NCI-H2227 (cell line): ENCODE data around the gene SNRPA1.
A peak's percentile ranks its signal among the peaks of the same experiment; 100 is the strongest.

ENCODE experiments used
- DNase-seq: peaks from one replicate; lab custom pipeline; 2025; ENCODE audit not compliant: unreplicated experiment; lab: John Stamatoyannopoulos, UW

The SNRPA1 gene

DNA sequence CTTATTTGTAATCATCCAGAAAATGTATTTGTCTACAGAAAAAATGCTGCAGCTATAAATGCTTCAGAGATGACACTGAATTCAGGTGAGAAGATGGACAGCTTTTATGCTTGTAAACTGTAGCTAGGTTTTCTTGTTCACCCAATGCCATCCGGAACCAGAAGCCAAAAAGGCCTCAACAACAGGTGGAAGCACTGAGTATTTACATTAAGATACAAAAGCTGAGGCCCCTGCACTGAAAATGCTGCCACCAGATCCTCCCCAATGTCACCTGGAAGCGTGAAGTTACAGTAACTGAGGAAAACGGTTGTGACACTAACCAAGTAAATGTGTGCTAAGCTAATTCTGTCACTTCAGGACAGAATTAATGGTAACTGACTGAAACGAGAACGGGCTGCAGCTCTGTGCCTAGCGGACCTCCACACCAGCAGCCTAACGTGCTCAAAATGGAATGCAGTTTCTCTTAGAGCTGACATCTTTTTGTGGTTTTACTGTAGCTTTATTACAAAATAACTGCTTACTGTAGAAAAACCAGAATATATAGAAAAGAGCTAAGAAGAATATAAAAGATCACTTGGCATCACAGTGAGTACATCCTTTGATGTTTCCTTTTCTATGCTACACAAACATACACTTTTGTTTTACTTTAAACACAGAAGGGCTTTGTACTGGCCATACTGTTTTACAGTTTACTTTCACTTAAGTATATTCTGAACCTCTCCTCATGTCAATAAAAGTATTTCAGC is 50.8 kb downstream of the SNRPA1 start:
- DNase-seq, result no peak

- no peak for DNase-seq
Observed at GRCh38 chr15:101243420-101243819, 51.6 kb downstream of the SNRPA1 start.

- DNase-seq, result no peak
Observed at GRCh38 chr15:101242999-101243336, 52.1 kb downstream of the SNRPA1 start.

GRCh38 chr15:101242160-101242998 is 52.7 kb downstream of the SNRPA1 start:
- DNase-seq, result no peak

- peak; percentile 34 for DNase-seq
Observed at GRCh38 chr15:101240358-101240757, 54.7 kb downstream of the SNRPA1 start.

DNA sequence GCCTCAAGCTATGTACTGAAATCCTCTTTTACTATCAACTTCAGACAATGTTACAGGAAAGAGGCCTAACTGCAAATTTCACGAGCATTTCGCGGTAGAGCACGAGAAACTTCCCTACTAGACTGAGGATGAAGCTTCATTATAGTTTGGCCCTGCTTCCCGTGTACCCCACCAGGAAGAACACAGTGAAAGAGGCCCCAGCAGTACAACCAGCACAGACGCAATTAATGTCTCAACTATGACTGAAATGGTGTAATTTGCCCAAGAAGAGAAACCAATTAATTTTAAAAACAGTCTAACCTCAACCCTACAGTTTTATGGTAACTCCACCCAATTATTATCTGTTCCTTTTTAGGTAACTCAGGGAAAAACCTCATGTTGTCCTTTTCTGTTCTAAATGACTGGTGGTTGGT is 55.3 kb downstream of the SNRPA1 start:
- DNase-seq, result peak; percentile 51

DNA sequence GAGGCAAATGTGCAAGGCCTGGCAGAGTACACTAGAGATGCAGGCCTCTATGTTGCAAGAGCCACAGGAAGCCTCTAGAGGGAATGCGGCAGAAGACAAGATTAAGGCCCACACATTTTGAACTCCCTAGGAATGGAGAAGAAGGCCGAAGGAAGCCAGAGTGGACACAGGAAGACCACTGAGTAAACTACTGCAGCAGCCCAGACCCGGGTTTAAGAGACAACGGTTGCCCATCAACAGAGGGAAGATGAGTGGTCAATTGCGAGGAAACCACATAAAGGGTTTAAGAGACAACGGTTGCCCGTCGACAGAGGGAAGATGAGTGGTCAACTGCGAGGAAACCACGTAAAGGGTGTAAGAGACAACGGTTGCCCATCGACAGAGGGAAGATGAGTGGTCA is 57.8 kb downstream of the SNRPA1 start:
- no peak for DNase-seq

DNA sequence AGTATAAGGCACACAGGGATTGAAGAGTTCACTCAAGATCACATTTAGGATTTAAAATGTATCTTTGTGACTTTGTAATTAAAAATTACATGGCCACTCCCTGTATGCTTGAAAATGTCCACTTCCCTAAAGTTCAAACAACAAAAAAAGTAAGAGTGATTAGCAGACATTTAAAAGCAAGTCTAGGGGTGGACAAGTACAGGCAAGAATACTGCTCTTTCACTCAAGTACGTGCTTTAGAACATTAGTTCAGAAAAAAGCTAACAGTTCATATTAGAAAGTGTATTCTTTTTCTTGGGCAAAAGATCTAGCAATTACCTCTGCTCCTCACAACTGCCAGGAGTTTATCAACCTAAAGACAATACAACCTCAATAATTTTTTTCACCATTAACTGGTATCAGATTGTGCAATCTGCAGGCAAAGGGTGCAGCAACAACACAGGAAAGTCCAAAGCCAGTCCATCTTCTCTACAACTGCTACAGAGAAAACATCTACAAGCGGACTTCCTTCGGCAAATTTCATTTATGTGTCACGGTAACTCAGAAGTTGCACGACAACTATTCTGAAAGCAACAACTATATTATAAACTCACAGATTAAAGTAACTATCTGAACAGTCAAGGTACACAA is 61.3 kb downstream of the SNRPA1 start:
- DNase-seq, result no peak

- DNase-seq, result peak; percentile 2
Observed at GRCh38 chr15:101232677-101233076, 62.4 kb downstream of the SNRPA1 start.
